ENCODE results near the gene PTPRH.

The PTPRH gene

DNA sequence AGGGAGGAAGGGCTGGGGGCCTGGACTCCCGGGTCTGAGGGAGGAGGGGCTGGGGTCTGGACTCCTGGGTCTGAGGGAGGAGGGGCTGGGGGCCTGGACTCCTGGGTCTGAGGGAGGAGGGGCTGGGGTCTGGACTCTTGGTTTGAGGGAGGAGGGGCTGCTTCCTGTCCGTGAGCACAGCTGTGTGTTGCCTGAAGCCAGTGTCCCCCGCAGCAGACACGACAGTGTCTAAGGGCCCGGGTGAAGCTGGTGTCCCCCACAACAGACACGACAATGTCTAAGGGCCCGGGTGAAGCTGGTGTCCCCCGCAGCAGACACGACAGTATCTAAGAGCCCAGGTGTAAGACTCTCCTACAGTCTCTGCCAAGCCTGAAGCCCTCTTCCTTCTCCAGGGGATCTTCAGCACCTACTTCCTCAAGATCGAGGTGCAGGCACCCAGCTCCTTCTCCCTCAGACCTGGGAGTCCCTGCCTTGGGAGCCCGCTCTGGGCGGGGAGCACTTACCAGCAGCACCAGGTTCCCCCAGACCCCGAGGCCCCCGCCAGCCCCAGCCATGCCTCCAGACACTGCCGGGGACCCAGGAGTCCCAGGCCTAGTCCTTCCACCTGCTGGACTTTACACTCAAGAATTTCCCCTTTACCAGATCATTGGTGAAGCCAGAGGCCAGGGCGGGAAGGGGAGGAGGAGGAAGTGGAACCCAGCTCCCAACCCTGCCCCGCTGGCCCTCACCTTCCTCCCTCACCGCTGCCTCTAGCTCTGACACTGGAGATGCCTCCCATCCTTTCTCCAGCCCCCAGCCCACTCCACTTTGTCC, at the start of gene PTPRH:
Gene PTPRH (minus strand): TSS at position 622 of the 813 bp plus-strand sequence. CDS start 68 bp downstream, at position 554.
- FAIRE-seq, result no peak
- DNase-seq (ENCODE audit: low spot score), result no peak

DNA sequence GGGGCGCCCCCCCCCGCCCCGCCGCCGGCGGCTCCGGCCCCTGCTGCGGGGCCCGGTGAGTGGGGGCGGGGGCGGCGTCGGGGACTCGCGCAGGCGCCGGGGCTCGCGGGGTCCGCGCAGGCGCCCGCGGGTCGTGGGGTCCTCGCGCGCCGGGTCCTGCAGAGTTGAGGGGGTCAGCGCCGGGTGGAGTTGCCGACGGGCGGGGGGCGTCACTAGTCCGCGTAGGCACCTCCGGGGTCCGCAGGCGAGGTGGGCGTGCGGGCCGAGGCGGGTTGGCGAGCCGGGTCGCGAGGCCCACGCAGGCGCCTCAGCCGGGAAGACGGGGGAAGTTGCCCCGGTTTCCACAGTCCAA, 49.2 kb upstream of the PTPRH start:
- DNase-seq (ENCODE audit: low spot score) (no peak), FAIRE-seq (no peak)

GRCh38 chr19:55257461-55258420, 48.4 kb upstream of the PTPRH start:
- DNase-seq (ENCODE audit: low spot score) (no peak), FAIRE-seq (no peak)

- FAIRE-seq, result no peak
Observed at GRCh38 chr19:55256562-55257460, 47.5 kb upstream of the PTPRH start.

GRCh38 chr19:55255618-55256423, 46.5 kb upstream of the PTPRH start:
- FAIRE-seq, result no peak
- DNase-seq (ENCODE audit: low spot score), result peak; percentile 52

More at GRCh38 chr19:55256562-55257460, 47.5 kb upstream of the PTPRH start:
- DNase-seq (ENCODE audit: low spot score), result no peak

GRCh38 chr19:55254625-55254977, 45.3 kb upstream of the PTPRH start:
- DNase-seq (ENCODE audit: low spot score) (no peak), FAIRE-seq (no peak)

- FAIRE-seq, result no peak
- no peak for DNase-seq (ENCODE audit: low spot score)
Observed at GRCh38 chr19:55253842-55254624, 44.7 kb upstream of the PTPRH start.

DNA sequence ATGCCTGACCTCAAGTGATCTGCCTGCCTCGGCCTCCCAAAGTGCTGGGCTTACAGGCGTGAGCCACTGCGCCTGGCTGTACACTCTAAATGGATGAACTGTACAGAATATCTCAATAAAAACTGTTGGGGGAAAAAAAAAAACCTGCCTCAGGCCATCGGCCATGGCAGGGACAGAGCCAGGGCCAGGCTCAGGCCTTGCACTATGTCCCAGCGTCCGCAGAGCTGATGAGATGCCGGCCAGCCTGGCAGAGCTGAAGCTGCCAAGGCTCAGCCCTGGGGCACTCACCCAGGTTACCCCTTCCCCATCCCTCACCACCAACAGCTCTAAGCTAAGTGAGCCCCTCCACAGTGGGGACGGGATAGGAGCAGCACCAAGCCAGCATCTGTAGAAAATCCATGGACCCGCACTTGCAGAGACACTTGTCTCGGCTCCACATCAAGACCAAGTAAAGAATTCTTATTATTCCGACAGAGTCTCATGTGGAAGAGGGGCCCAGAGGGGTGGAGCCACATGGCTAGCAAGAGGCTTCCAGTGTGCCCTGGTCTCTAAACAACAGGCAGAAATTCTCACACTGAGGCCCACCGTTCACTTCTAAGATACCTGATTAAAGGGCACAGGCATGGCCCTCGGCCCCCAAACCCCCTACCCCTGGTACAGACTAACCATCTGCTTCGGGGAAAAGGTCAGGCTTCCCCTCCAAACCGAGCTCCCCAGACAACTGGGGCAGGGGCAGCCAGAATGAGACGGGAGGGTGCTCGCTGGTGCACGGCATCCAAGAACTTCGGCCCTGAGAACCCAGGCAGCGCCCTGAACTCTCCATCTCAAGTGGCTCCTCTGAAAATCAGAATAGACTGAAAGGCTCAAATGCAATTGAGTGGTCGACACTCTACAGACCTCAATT, 43.7 kb upstream of the PTPRH start:
- FAIRE-seq (no peak), DNase-seq (ENCODE audit: low spot score) (no peak)

DNA sequence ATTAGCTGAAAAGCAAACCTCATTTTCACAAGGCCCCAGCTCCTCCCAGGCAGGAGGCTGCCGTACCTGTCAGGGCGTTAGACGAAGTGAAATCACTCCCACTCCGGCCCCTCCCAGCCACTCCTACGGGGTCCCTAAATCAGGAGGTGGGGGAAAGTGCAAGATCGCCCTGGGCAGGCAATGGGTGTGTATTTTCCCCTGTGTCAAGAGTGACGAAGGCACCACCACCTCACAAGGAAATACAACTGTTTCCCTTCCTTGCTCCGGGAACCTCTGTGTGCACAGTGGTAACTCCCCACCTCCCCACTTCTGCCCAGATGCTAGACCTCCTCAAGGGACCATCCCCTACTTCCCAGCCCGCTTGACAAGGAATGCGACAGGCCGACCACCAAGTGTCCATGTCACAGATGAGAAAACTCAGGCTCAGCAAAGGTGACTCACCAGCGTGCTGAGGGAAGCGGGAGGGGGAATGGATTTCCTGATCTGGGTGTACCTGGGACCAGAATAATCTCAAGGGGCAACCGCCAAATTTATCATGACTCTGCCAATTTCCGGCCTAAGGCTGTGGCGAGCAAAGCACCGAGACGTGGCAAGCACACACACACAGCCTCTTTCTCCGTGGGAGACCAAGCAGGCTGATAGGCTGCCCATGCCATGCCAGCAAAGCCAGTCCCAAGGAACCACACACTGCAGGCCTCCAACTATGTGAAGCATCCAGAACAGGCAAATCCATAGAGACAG, 42.2 kb upstream of the PTPRH start:
- DNase-seq (ENCODE audit: low spot score), result peak; percentile 82
- peak; percentile 81 for FAIRE-seq

- FAIRE-seq, result no peak
- no peak for DNase-seq (ENCODE audit: low spot score)
Observed at GRCh38 chr19:55250262-55251036, 41.1 kb upstream of the PTPRH start.

GRCh38 chr19:55249841-55250240, 40.5 kb upstream of the PTPRH start:
- FAIRE-seq (no peak), DNase-seq (ENCODE audit: low spot score) (no peak)

DNA sequence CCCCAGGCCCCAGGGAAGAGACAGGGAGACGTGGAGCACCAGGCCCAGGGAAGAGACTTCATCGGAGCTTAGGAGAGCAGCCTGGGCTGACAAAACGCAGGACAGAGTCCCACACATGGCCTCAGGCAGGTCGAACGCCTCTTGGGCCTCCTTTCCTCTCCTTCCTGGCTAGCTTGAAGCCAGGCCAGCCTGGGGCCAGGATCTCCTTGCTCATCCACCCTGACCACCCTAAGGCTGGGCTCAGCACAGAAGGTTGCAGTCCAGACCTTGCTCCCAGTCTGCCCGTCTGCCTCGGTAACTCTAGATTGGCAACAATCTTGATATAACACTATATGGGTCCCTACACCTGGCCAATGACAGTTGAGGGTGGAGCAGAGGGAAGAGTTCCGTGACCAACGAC, 39.4 kb upstream of the PTPRH start:
- no peak for DNase-seq (ENCODE audit: low spot score)
- no peak for FAIRE-seq

DNA sequence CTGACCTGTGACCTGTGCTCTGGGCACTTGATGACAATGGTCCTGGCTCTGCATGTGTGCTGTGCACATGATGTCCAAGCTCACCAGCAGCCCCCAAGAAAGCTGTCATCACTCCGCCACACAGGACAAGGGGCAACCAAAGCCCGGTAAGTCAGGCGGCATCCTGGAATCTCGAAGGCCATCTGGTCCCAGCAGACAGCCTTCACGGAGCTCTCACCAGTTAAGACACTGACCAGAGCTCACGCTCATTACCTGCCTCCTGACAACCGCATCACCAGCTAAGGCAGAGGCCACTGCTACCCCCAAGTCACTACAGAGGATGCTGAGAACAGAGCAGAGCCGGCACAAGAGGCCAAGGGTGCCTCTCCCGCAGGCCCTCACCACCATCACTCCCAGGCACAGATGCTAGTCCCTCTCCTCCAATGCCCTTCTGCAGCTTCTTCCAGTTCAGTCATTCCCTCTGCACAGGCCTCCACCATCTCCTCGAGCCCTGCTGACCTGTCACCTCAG, 38.9 kb upstream of the PTPRH start:
- no peak for DNase-seq (ENCODE audit: low spot score)
- no peak for FAIRE-seq

- FAIRE-seq (no peak), DNase-seq (ENCODE audit: low spot score) (no peak)
Observed at GRCh38 chr19:55247621-55248099, 38.4 kb upstream of the PTPRH start.

DNA sequence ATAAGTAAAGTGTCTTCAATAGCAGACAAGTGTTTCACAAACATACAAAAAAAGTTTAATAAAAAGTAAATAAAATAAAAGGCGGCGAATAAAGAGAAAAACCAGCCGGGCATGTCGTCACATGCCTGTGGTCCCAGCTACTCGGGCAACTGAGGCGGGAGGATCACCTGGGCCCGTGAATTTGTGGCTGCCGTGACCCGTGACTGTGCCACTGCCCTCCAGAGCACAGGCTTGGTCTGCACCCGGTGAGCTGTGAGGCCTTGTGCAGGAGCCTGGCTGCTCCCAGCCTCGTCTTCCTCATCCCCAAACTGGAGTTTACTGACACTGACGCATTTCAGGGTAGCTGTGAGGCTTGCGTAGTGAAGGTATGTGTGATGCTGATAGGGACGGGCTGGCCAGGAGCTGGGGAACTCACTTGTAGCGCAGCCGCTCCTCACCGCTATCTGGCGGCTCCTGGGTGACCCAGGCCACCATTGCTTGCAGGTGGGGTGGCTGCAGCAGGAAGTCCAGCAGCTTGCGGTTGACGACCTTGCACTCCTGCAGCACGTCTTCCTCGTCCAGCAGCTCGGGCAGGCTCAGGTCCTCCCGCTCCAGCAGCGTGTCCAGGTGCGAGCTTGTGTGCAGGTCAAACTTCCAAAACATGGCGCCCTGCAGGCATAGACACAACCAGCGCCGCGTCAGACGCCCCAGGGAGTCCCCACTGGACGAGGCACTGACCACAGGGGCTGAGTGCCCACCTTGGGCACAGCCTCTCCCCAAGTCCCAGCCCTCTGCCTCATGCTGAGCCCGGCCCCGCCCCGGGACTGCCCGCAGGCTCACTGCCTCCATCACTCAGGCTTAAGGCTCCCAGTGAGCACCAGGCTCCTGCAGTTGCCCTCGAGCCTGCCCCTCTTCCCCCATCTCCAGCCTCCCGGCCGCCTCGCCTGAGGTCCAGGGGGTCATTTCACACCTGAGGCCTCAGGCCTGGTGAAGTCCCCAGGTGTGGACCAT, 37.5 kb upstream of the PTPRH start:
- FAIRE-seq, result no peak
- no peak for DNase-seq (ENCODE audit: low spot score)
